Measurements from ENCODE around the gene GPATCH8. TPM values are rescaled to one million over a fixed set of nuclear protein-coding genes. Genes with fewer than 3 reads are reported as not detected.
A peak's percentile ranks its signal among the peaks of the same experiment; 100 is the strongest.

GPATCH8 gene
- total RNA-seq, 4 donors from 2014 or later: 15.3 to 35.5 (median 24.9) TPM

- intact Hi-C loops (cut with DNase I): no loop called here
- Histone ChIP-seq H3K27me3 (no peaks in the 10 kb centered on the region), H3K27ac (no peak overlapping the region), H3K9me3 (no peaks in the 10 kb centered on the region), H3K4me3 (no peak overlapping the region), H3K4me1 (peaks cover 0 to 13% (median 0%) of the 10 kb centered on the region in 3 donors), H3K36me3 (peaks cover 0 to 15% (median 0%) of the 10 kb centered on the region in 3 donors)
- no peak for TF ChIP-seq CTCF (IDR thresholded peaks at IDR 0.05)
- no peak for TF ChIP-seq POLR2A (IDR thresholded peaks at IDR 0.05)
- whole genome bisulfite sequencing, 2 donors: 63 to 76% methylated on average over 8 of the region's 8 CpGs
- DNase-seq: no peak
Observed at GRCh38 chr17:44451832-44452231, 51.4 kb downstream of the GPATCH8 start.

- intact Hi-C loops (cut with DNase I): no loop called here
Observed at GRCh38 chr17:44451016-44451627, 52.1 kb downstream of the GPATCH8 start.

GRCh38 chr17:44448412-44448811, 54.8 kb downstream of the GPATCH8 start:
- no peak overlapping the region for H3K4me3 ChIP-seq
- intact Hi-C loops (cut with DNase I): no loop called here
- peaks cover 0 to 10% (median 0%) of the 10 kb centered on the region in 3 donors for H3K36me3 ChIP-seq
- H3K9me3 ChIP-seq: no peaks in the 10 kb centered on the region
- no peaks in the 10 kb centered on the region for H3K27me3 ChIP-seq
- no peak overlapping the region for H3K27ac ChIP-seq
- TF ChIP-seq CTCF (IDR thresholded peaks at IDR 0.05): no peak
- TF ChIP-seq POLR2A (IDR thresholded peaks at IDR 0.05): no peak
- WGBS, 2 donors: 56 to 94% methylated on average over 1 of the region's 1 CpG
- no peak for DNase-seq
- peaks cover 0 to 29% (median 7%) of the 10 kb centered on the region in 3 donors for H3K4me1 ChIP-seq

More at GRCh38 chr17:44451016-44451627, 52.1 kb downstream of the GPATCH8 start:
- DNase-seq: no peak
- Histone ChIP-seq H3K27ac (no peak overlapping the region), H3K36me3 (peaks cover 0 to 22% (median 0%) of the 10 kb centered on the region in 3 donors), H3K4me1 (peaks cover 0 to 13% (median 0%) of the 10 kb centered on the region in 3 donors), H3K27me3 (no peaks in the 10 kb centered on the region), H3K9me3 (no peaks in the 10 kb centered on the region), H3K4me3 (no peak overlapping the region)
- no peak for TF ChIP-seq CTCF (IDR thresholded peaks at IDR 0.05)
- no peak for TF ChIP-seq POLR2A (IDR thresholded peaks at IDR 0.05)
- WGBS, 2 donors: 38 to 52% methylated on average over 6 of the region's 6 CpGs

- intact Hi-C loops (cut with DNase I): no loop called here
- Histone ChIP-seq H3K4me1 (peaks cover 0 to 18% (median 7%) of the 10 kb centered on the region in 3 donors), H3K27me3 (no peaks in the 10 kb centered on the region), H3K36me3 (peaks cover 0 to 18% (median 0%) of the 10 kb centered on the region in 3 donors), H3K9me3 (no peaks in the 10 kb centered on the region), H3K27ac (peak overlapping the region in 3 of 4 donors; percentile 7 to 52 (median 46)), H3K4me3 (no peak overlapping the region)
- TF ChIP-seq CTCF (IDR thresholded peaks at IDR 0.05): no peak
- no peak for TF ChIP-seq POLR2A (IDR thresholded peaks at IDR 0.05)
- 24 to 64% methylated on average over 6 of the region's 6 CpGs for WGBS, 2 donors
- no peak for DNase-seq
Observed at GRCh38 chr17:44444735-44445105, 58.5 kb downstream of the GPATCH8 start.

- no peak for DNase-seq
- Histone ChIP-seq H3K27ac (no peak overlapping the region), H3K36me3 (peaks cover 0 to 18% (median 0%) of the 10 kb centered on the region in 3 donors), H3K27me3 (no peaks in the 10 kb centered on the region), H3K4me3 (no peak overlapping the region), H3K9me3 (no peaks in the 10 kb centered on the region), H3K4me1 (peaks cover 0 to 36% (median 7%) of the 10 kb centered on the region in 3 donors)
- intact Hi-C loops (cut with DNase I): no loop called here
- 93 to 95% methylated on average over 2 to 3 of the region's 3 CpGs for WGBS, 2 donors
- TF ChIP-seq CTCF (IDR thresholded peaks at IDR 0.05) (no peak), POLR2A (IDR thresholded peaks at IDR 0.05) (no peak)
Observed at GRCh38 chr17:44442806-44443205, 60.4 kb downstream of the GPATCH8 start.

Data from esophagus squamous epithelium (tissue), 5 donors.